ENCODE results near the gene ASB16. TPM values are rescaled to one million over a fixed set of nuclear protein-coding genes. Genes with fewer than 3 reads are reported as not detected.

The ASB16 gene, protein sequence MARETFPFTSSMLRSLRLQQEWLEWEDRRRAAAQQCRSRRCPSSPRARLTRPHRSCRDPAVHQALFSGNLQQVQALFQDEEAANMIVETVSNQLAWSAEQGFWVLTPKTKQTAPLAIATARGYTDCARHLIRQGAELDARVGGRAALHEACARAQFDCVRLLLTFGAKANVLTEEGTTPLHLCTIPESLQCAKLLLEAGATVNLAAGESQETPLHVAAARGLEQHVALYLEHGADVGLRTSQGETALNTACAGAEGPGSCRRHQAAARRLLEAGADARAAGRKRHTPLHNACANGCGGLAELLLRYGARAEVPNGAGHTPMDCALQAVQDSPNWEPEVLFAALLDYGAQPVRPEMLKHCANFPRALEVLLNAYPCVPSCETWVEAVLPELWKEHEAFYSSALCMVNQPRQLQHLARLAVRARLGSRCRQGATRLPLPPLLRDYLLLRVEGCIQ
- total RNA-seq (2013; cell fraction: nucleolus; rRNA removed): not detected in 2 replicates
- total RNA-seq (2014; rRNA removed) (not detected in 2 replicates), total RNA-seq (2014; rRNA removed; fragmentation: Illumina TruSeq; extraction: Trizol) (not detected in 2 replicates), total RNA-seq (2021) (0.19 and 0.23 TPM in 2 replicates), polyA plus RNA-seq (2011; rRNA removed) (not detected in 2 replicates), polyA plus RNA-seq (2014; fragmentation: Illumina TruSeq; extraction: Trizol) (not detected in 2 replicates), polyA plus RNA-seq (2014; fragmentation: Nextera tagmentation; extraction: Ambion mirVana) (under 1 TPM in 1 of 2 experiments, not detected in 1; 0.07 TPM), polyA plus RNA-seq (2014; rRNA removed) (0.11 and 1.1 TPM in 2 replicates), polyA plus RNA-seq (2016; fragmentation: Nextera tagmentation; extraction: Ambion mirVana) (under 1 TPM; 0.44 to 0.56 TPM), polyA minus RNA-seq (2011; rRNA and poly(A)+ RNA removed) (not detected in 2 replicates), Bru-seq, nascent RNA (percentile 21 among the genes with signal in this experiment), BruChase-seq, experiment 1, labeled RNA remaining after a 6-hour chase (percentile 23 among the genes with signal in this experiment), BruChase-seq, experiment 2, labeled RNA remaining after a 2-hour chase (percentile 17 among the genes with signal in this experiment)
- 0.56 TPM for polyA plus RNA-seq (2011; ENCODE audit: low read depth)
- 0.06 TPM in 1 of 2 replicates, not detected in the other for polyA plus RNA-seq (2011; cell fraction: cytosol; rRNA removed)
- polyA plus RNA-seq (2011; cell fraction: nucleus; rRNA removed): 0.25 and 0.41 TPM in 2 replicates
- 0.90 and 1.5 TPM in 2 replicates for polyA plus RNA-seq (2012)
- polyA minus RNA-seq (2011; cell fraction: cytosol; rRNA and poly(A)+ RNA removed): not detected in 2 replicates
- polyA minus RNA-seq (2011; cell fraction: nucleus; rRNA and poly(A)+ RNA removed): 0.29 TPM in 1 of 2 replicates, not detected in the other
- long read RNA-seq, experiment 1, partial matches to known transcripts: 0 of 2 reads
- long read RNA-seq, experiment 1, other reads (novel, unspliced or antisense): 2 of 2 reads
- long read RNA-seq, experiment 2, partial matches to known transcripts: 0 of 3 reads
- long read RNA-seq, experiment 2, other reads (novel, unspliced or antisense): 3 of 3 reads

DNA sequence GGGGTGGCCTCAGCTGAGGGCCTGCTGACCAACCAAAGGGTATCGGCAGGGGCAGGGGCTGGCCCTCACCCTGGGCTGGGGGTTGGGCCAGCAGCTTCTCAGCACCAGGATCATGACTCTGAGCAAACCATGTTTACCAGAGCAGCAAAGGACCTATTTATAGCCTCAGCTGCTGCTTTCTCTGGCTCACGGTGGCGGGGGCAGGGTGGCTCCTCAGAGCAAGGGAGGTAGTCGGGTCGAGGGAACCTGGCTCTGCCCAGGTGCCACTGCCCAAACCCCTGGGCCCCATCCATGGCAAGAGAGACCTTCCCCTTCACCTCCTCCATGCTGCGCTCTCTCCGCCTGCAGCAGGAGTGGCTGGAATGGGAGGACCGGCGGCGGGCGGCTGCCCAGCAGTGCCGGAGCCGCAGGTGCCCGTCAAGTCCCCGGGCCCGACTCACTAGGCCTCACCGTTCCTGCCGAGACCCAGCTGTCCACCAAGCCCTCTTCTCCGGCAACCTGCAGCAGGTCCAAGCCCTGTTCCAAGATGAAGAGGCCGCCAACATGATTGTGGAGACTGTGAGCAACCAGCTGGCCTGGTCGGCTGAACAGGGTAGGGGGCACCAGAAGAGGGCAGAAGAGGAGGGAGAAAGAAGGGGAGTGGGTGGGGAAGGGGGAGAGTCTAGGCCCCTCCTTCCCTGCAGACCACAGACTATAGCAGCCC is at the start of gene ASB16:
Gene ASB16, plus strand, starts transcription at position 206 of the 703 bp plus-strand sequence. Its CDS starts 86 bp downstream, at position 292.
- in situ Hi-C loops (cut with MboI) (no loop called here), intact Hi-C loops (cut with micrococcal nuclease; ENCODE audit: unreplicated experiment) (no loop called here)
- no peaks in the 10 kb centered on the region for H3K79me2 ChIP-seq (ENCODE audit: control insufficient read depth, insufficient read depth, low read length)
- H3K9me3 ChIP-seq (replicated peaks; ENCODE audit: control insufficient read depth, insufficient read depth, low read length): no peaks in the 10 kb centered on the region
- H3K4me2 ChIP-seq (ENCODE audit: control insufficient read depth, insufficient read depth): no peak within 1 kb of the TSS
- no peaks in the 10 kb centered on the region for H4K20me1 ChIP-seq (ENCODE audit: control insufficient read depth, insufficient read depth)
- no TSS peak for BruUV-seq (replicated peaks)
- 45% methylated on average over 20 of the region's 21 CpGs for WGBS (ENCODE audit: insufficient coverage, insufficient replicate concordance, low lambda C conversion rate, missing lambda C conversion rate)
- no peaks in the 10 kb centered on the region for H3K27me3 ChIP-seq (replicated peaks in 1 of 2; ENCODE audit: control insufficient read depth in 2 of 2, insufficient read depth in 2 of 2, low read length in 1 of 2)
- H3K4me3 ChIP-seq: no peak within 1 kb of the TSS
- 0 out of 2 replicates have a peak, but pooled peaks have one; percentile 18 for TF ChIP-seq POLR2A (IDR thresholded peaks at IDR 0.05; ENCODE audit: low read depth, low read length)
- TF ChIP-seq, protein P1, sequence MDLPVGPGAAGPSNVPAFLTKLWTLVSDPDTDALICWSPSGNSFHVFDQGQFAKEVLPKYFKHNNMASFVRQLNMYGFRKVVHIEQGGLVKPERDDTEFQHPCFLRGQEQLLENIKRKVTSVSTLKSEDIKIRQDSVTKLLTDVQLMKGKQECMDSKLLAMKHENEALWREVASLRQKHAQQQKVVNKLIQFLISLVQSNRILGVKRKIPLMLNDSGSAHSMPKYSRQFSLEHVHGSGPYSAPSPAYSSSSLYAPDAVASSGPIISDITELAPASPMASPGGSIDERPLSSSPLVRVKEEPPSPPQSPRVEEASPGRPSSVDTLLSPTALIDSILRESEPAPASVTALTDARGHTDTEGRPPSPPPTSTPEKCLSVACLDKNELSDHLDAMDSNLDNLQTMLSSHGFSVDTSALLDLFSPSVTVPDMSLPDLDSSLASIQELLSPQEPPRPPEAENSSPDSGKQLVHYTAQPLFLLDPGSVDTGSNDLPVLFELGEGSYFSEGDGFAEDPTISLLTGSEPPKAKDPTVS (IDR thresholded peaks at IDR 0.05; ENCODE audit: low read depth, low read length): no peak
- TF ChIP-seq, protein P2, sequence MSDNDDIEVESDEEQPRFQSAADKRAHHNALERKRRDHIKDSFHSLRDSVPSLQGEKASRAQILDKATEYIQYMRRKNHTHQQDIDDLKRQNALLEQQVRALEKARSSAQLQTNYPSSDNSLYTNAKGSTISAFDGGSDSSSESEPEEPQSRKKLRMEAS (IDR thresholded peaks at IDR 0.05; ENCODE audit: low read depth, low read length): no peak
- TF ChIP-seq, protein P3, sequence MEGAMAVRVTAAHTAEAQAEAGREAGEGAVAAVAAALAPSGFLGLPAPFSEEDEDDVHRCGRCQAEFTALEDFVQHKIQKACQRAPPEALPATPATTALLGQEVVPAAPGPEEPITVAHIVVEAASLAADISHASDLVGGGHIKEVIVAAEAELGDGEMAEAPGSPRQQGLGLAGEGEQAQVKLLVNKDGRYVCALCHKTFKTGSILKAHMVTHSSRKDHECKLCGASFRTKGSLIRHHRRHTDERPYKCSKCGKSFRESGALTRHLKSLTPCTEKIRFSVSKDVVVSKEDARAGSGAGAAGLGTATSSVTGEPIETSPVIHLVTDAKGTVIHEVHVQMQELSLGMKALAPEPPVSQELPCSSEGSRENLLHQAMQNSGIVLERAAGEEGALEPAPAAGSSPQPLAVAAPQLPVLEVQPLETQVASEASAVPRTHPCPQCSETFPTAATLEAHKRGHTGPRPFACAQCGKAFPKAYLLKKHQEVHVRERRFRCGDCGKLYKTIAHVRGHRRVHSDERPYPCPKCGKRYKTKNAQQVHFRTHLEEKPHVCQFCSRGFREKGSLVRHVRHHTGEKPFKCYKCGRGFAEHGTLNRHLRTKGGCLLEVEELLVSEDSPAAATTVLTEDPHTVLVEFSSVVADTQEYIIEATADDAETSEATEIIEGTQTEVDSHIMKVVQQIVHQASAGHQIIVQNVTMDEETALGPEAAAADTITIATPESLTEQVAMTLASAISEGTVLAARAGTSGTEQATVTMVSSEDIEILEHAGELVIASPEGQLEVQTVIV (IDR thresholded peaks at IDR 0.05; ENCODE audit: borderline replicate concordance, partially characterized antibody): no peak
- CTCF ChIA-PET: interaction anchor here (0.7 to 5.2 kb wide), 5 partner anchors 20 to 226 kb away, joined by 3 to 56 read pairs (median 3); partner anchors contain the start of gene PPY
- RAD21 ChIA-PET (ENCODE audit: unreplicated experiment): interaction anchor here (1.3 kb wide), 1 partner anchor 226 kb away, joined by 4 read pairs; no protein-coding TSS in a partner anchor
- FAIRE-seq (no peak), ATAC-seq (no peak), DNase-seq (ENCODE audit: low read depth, low spot score) (no peak)
- peaks cover 0 to 4% of the 10 kb centered on the region in 2 experiments; a peak in 1 of 4 replicates for H3K36me3 ChIP-seq (ENCODE audit: control insufficient read depth in 2 of 2, insufficient read depth in 2 of 2, low read length in 1 of 2)
- POLR2A ChIA-PET: no interaction called here
- SMC1A ChIA-PET (ENCODE audit: uncharacterized antibody, unreplicated experiment): interaction anchor here (0.8 kb wide), 1 partner anchor 19 kb away, joined by 3 read pairs; no protein-coding TSS in a partner anchor
- peaks cover 5% of the 10 kb centered on the region for H3K4me1 ChIP-seq (ENCODE audit: control insufficient read depth, insufficient read depth, low read length)
- no peak within 1 kb of the TSS for H2AFZ ChIP-seq (ENCODE audit: control insufficient read depth, low read depth, low read length)
- no peak within 1 kb of the TSS for H3K27ac ChIP-seq (ENCODE audit: control insufficient read depth, insufficient read depth)
- no peak within 1 kb of the TSS for H3K9ac ChIP-seq (ENCODE audit: control insufficient read depth, insufficient read depth, low read length)
